Left lung (tissue), 10 donors: ENCODE data around the gene MSI1. TPM values are rescaled to one million over a fixed set of nuclear protein-coding genes. Genes with fewer than 3 reads are reported as not detected.

Experiments used
- ATAC-seq: fragments of 200-7000 bp; cut with Tn5 transposase; one replicate; pipeline ENCODE4 v1.9.1; 2020; ENCODE audit warnings: moderate library complexity
- DNase-seq, 4 donors: peaks; one replicate each; pipeline ENCODE4 v3.0.0-alpha.2; 2013 to 2020
- H3K27ac ChIP-seq, 2 donors: fragments of 200-600 bp; sonication (generic) in 1 of 2; one replicate each; pipeline versions ENCODE4 v1.5.0 to v1.8.0; 2020 to 2021
- H3K27me3 ChIP-seq, 2 donors: fragments of 200-600 bp; sonication (generic) in 1 of 2; one replicate each; pipeline versions ENCODE4 v1.5.0 to v1.8.0; 2020 to 2021
- H3K36me3 ChIP-seq, 2 donors: fragments of 200-600 bp; sonication (generic) in 1 of 2; one replicate each; pipeline versions ENCODE4 v1.5.0 to v1.8.0; 2020 to 2021
- H3K4me1 ChIP-seq, 2 donors: fragments of 200-600 bp; one replicate each; pipeline ENCODE4 v1.8.0; 2021
- H3K4me3 ChIP-seq, 2 donors: fragments of 200-600 bp; sonication (generic) in 1 of 2; one replicate each; pipeline versions ENCODE4 v1.5.0 to v1.8.0; 2020 to 2021; ENCODE audit warnings: mild to moderate bottlenecking in 1 of 2
- H3K9me3 ChIP-seq, 2 donors: fragments of 200-600 bp; sonication (generic) in 1 of 2; one replicate each; pipeline versions ENCODE4 v1.5.0 to v1.8.0; 2020 to 2021
- CTCF ChIP-seq, 2 donors: fragments of 200-600 bp; sonication (generic) in 1 of 2; IDR thresholded peaks; one replicate each; pipeline versions ENCODE4 v1.5.0 to v1.8.0; 2021; ENCODE audit warnings: antibody characterized with exemption in 2 of 2
- intact Hi-C, 2 donors: fragments of 100-400 bp; cut with DNase I; formaldehyde crosslinking; loops; one replicate each; pipeline versions ENCODE4 v1.11.2 to v1.14.2; 2022
- polyA plus RNA-seq, 6 donors: library from polyadenylated mRNA; unstranded; fragments of 120-200 nt; gene quantifications; one replicate each; pipeline ENCODE4 v1.2.1, GENCODE V29; 2013; ENCODE audit not compliant: insufficient read length in 6 of 6
- total RNA-seq, 2 donors: library from RNA; stranded (reverse); fragmentation: NEBNext Ultra II Directional; extraction: Animal tissue kit (Norgen Biotek cat#: 25700); gene quantifications; one replicate each; pipeline ENCODE4 v1.2.1, GENCODE V29; 2021
- donor health status: DM: no; HTN: yes; CAD: no.
- donor health status: DM: no; HTN: no; CAD: no.

Gene MSI1
- total and polyA plus RNA-seq, 8 donors = 0.60 to 19.3 (median 16.5) TPM

- no peak overlapping the region for H3K4me3 ChIP-seq
- no peaks in the 10 kb centered on the region for H3K36me3 ChIP-seq
- ATAC-seq (no peak), DNase-seq (no peak)
- H3K4me1 ChIP-seq = no peaks in the 10 kb centered on the region
- intact Hi-C loops = no loop called here
- H3K27me3 ChIP-seq = peaks cover 9 to 79% of the 10 kb centered on the region in 2 donors
- H3K27ac ChIP-seq = no peak overlapping the region
- TF ChIP-seq CTCF (IDR thresholded peaks at IDR 0.05) = no peak
- H3K9me3 ChIP-seq = no peaks in the 10 kb centered on the region
Observed at GRCh38 chr12:120376934-120377572, 8.1 kb upstream of the MSI1 start.

GRCh38 chr12:120376416-120376815, 7.5 kb upstream of the MSI1 start:
- ATAC-seq (no peak), DNase-seq (no peak)
- Histone ChIP-seq H3K9me3 (no peaks in the 10 kb centered on the region), H3K36me3 (no peaks in the 10 kb centered on the region), H3K27me3 (peaks cover 10 to 84% of the 10 kb centered on the region in 2 donors), H3K4me3 (no peak overlapping the region), H3K4me1 (no peaks in the 10 kb centered on the region), H3K27ac (no peak overlapping the region)
- no peak for TF ChIP-seq CTCF (IDR thresholded peaks at IDR 0.05)
- intact Hi-C loops = no loop called here

GRCh38 chr12:120376009-120376408, 7.0 kb upstream of the MSI1 start:
- no peak for DNase-seq
- Histone ChIP-seq H3K36me3 (no peaks in the 10 kb centered on the region), H3K27ac (no peak overlapping the region), H3K4me3 (no peak overlapping the region), H3K9me3 (no peaks in the 10 kb centered on the region), H3K4me1 (no peaks in the 10 kb centered on the region), H3K27me3 (peaks cover 14 to 84% of the 10 kb centered on the region in 2 donors)
- no peak for TF ChIP-seq CTCF (IDR thresholded peaks at IDR 0.05)
- intact Hi-C loops = no loop called here
- ATAC-seq = no peak

- peaks cover 33 to 83% of the 10 kb centered on the region in 2 donors for H3K27me3 ChIP-seq
- TF ChIP-seq CTCF (IDR thresholded peaks at IDR 0.05) = no peak
- intact Hi-C loops = no loop called here
Observed at GRCh38 chr12:120373683-120374082, 4.7 kb upstream of the MSI1 start.

GRCh38 chr12:120370343-120371243, 1.6 kb upstream of the MSI1 start:
- DNase-seq = no peak
- Histone ChIP-seq H3K4me1 (peaks cover 0 to 22% of the 10 kb centered on the region in 2 donors), H3K36me3 (no peaks in the 10 kb centered on the region), H3K27ac (no peak overlapping the region), H3K27me3 (peaks cover 43 to 97% of the 10 kb centered on the region in 2 donors), H3K9me3 (no peaks in the 10 kb centered on the region), H3K4me3 (no peak overlapping the region)
- intact Hi-C loops = no loop called here
- no peak for TF ChIP-seq CTCF (IDR thresholded peaks at IDR 0.05)
- ATAC-seq = no peak

More at GRCh38 chr12:120373683-120374082, 4.7 kb upstream of the MSI1 start:
- Histone ChIP-seq H3K9me3 (no peaks in the 10 kb centered on the region), H3K4me1 (peaks cover 0 to 9% of the 10 kb centered on the region in 2 donors), H3K27ac (no peak overlapping the region), H3K36me3 (no peaks in the 10 kb centered on the region), H3K4me3 (no peak overlapping the region)
- no peak for ATAC-seq
- no peak for DNase-seq
